SK-N-SH treated with all-trans-retinoic acid at 6 μM for 48 hours (cell line): ENCODE data around the gene SOX5.

ENCODE experiments used
- ARNTL ChIP-seq: fragments of 450-650 bp; formaldehyde crosslinking; IDR thresholded peaks from 2 replicates; pipeline ENCODE4 v1.5.0; 2020; ENCODE audit warnings: low read depth, mild to moderate bottlenecking, moderate library complexity, borderline replicate concordance
- BACH2 ChIP-seq: fragments of 250-450 bp; sonication (Bioruptor Pico); IDR thresholded peaks from 2 replicates; pipeline ENCODE4 v1.9.0; 2021; ENCODE audit warnings: mild to moderate bottlenecking, borderline replicate concordance
- GLIS3 ChIP-seq: fragments of 250-450 bp; sonication (Bioruptor Pico); IDR thresholded peaks from 2 replicates; pipeline ENCODE4 v1.5.0; 2020; ENCODE audit warnings: mild to moderate bottlenecking, moderate library complexity
- OSR1 ChIP-seq: fragments of 250-450 bp; sonication (Bioruptor Pico); IDR thresholded peaks from 2 replicates; pipeline ENCODE4 v1.8.0; 2022; ENCODE audit warnings: moderate library complexity, mild to moderate bottlenecking, inconsistent platforms
- PPARA ChIP-seq: fragments of 250-450 bp; sonication (Bioruptor Pico); IDR thresholded peaks from 2 replicates; pipeline ENCODE4 v1.5.0; 2020; ENCODE audit warnings: mild to moderate bottlenecking, borderline replicate concordance
- RARB ChIP-seq: fragments of 250-450 bp; sonication (Bioruptor Pico); IDR thresholded peaks from 2 replicates; pipeline ENCODE4 v1.8.0; 2021; ENCODE audit warnings: mild to moderate bottlenecking, moderate library complexity
- SNAI2 ChIP-seq: fragments of 250-450 bp; sonication (Bioruptor Pico); IDR thresholded peaks from 2 replicates; pipeline ENCODE4 v1.5.0; 2020; ENCODE audit warnings: mild to moderate bottlenecking, moderate library complexity
- ZC3H10 ChIP-seq: fragments of 250-450 bp; sonication (Bioruptor Pico); IDR thresholded peaks from 2 replicates; pipeline ENCODE4 v1.5.1; 2021; ENCODE audit warnings: mild to moderate bottlenecking, moderate library complexity
- ZFP3 ChIP-seq: fragments of 250-450 bp; sonication (Bioruptor Pico); IDR thresholded peaks from 2 replicates; pipeline ENCODE4 v1.5.0; 2020; ENCODE audit warnings: mild to moderate bottlenecking, moderate library complexity
- ZFP30 ChIP-seq: fragments of 450-650 bp; formaldehyde crosslinking; IDR thresholded peaks from 2 replicates; pipeline ENCODE4 v1.5.0; 2022; ENCODE audit warnings: mild to moderate bottlenecking, moderate library complexity
- ZNF8 ChIP-seq: fragments of 450-650 bp; formaldehyde crosslinking; IDR thresholded peaks from 2 replicates; pipeline ENCODE4 v1.5.0; 2020; ENCODE audit warnings: mild to moderate bottlenecking, moderate library complexity
- TF ChIP-seq, protein P1 (sequence below): fragments of 250-450 bp; sonication (Bioruptor Pico); IDR thresholded peaks from 2 replicates; pipeline ENCODE4 v1.8.0; 2020; ENCODE audit warnings: mild to moderate bottlenecking, moderate library complexity, borderline replicate concordance
- TF ChIP-seq, protein P2 (sequence below): fragments of 250-450 bp; sonication (Bioruptor Pico); IDR thresholded peaks from 2 replicates; pipeline ENCODE4 v1.5.0; 2020; ENCODE audit warnings: mild to moderate bottlenecking, moderate library complexity
- TF ChIP-seq, protein P3 (sequence below): fragments of 250-450 bp; sonication (Bioruptor Pico); IDR thresholded peaks from 2 replicates; pipeline ENCODE4 v1.8.0; 2021; ENCODE audit warnings: low read depth, mild to moderate bottlenecking, moderate library complexity, borderline replicate concordance

DNA sequence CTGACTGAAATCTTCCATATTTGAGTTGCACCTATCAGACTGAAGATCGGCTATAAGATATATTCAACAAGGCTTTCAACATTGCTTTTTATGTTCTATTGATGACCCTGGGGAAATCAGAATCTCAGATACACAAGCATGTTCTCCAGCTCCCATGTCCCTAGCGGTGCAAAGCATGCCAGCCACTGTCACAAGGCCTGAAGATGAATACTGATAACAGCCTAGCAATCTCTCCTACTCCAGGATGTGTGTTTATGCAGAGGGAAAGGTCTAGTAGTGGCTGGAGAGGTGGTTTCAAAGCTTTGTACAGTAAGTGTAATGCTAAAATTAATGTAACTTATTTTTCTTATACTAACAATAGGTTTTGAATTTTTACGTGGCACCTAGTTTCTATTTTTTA, 64.6 kb downstream of the SOX5 start:
- TF ChIP-seq ARNTL (CRISPR knock-in tag) (no peak), SNAI2 (CRISPR knock-in tag) (no peak), ZFP30 (CRISPR knock-in tag) (no peak), BACH2 (CRISPR knock-in tag) (no peak), ZNF8 (CRISPR knock-in tag) (no peak), RARB (CRISPR knock-in tag) (no peak), ZFP3 (CRISPR knock-in tag) (no peak), OSR1 (CRISPR knock-in tag) (no peak), PPARA (CRISPR knock-in tag) (no peak), ZC3H10 (CRISPR knock-in tag) (no peak), GLIS3 (no peak)
- TF ChIP-seq, protein P1, sequence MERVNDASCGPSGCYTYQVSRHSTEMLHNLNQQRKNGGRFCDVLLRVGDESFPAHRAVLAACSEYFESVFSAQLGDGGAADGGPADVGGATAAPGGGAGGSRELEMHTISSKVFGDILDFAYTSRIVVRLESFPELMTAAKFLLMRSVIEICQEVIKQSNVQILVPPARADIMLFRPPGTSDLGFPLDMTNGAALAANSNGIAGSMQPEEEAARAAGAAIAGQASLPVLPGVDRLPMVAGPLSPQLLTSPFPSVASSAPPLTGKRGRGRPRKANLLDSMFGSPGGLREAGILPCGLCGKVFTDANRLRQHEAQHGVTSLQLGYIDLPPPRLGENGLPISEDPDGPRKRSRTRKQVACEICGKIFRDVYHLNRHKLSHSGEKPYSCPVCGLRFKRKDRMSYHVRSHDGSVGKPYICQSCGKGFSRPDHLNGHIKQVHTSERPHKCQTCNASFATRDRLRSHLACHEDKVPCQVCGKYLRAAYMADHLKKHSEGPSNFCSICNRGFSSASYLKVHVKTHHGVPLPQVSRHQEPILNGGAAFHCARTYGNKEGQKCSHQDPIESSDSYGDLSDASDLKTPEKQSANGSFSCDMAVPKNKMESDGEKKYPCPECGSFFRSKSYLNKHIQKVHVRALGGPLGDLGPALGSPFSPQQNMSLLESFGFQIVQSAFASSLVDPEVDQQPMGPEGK = no peak
- TF ChIP-seq, protein P2, sequence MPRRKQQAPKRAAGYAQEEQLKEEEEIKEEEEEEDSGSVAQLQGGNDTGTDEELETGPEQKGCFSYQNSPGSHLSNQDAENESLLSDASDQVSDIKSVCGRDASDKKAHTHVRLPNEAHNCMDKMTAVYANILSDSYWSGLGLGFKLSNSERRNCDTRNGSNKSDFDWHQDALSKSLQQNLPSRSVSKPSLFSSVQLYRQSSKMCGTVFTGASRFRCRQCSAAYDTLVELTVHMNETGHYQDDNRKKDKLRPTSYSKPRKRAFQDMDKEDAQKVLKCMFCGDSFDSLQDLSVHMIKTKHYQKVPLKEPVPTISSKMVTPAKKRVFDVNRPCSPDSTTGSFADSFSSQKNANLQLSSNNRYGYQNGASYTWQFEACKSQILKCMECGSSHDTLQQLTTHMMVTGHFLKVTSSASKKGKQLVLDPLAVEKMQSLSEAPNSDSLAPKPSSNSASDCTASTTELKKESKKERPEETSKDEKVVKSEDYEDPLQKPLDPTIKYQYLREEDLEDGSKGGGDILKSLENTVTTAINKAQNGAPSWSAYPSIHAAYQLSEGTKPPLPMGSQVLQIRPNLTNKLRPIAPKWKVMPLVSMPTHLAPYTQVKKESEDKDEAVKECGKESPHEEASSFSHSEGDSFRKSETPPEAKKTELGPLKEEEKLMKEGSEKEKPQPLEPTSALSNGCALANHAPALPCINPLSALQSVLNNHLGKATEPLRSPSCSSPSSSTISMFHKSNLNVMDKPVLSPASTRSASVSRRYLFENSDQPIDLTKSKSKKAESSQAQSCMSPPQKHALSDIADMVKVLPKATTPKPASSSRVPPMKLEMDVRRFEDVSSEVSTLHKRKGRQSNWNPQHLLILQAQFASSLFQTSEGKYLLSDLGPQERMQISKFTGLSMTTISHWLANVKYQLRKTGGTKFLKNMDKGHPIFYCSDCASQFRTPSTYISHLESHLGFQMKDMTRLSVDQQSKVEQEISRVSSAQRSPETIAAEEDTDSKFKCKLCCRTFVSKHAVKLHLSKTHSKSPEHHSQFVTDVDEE (CRISPR knock-in tag) = no peak
- TF ChIP-seq, protein P3, sequence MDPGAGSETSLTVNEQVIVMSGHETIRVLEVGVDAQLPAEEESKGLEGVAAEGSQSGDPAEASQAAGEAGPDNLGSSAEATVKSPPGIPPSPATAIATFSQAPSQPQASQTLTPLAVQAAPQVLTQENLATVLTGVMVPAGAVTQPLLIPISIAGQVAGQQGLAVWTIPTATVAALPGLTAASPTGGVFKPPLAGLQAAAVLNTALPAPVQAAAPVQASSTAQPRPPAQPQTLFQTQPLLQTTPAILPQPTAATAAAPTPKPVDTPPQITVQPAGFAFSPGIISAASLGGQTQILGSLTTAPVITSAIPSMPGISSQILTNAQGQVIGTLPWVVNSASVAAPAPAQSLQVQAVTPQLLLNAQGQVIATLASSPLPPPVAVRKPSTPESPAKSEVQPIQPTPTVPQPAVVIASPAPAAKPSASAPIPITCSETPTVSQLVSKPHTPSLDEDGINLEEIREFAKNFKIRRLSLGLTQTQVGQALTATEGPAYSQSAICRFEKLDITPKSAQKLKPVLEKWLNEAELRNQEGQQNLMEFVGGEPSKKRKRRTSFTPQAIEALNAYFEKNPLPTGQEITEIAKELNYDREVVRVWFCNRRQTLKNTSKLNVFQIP = no peak
